GM21360 (cell line): Measurements from ENCODE around the gene RAB12.
A peak's percentile ranks its signal among the peaks of the same experiment; 100 is the strongest.
"Not testable (repeated sequence)": the region's sequence is repeated elsewhere in the genome, so short reads cannot be mapped to it uniquely, and the experiment has no call there.

Source experiments
- ATAC-seq: cut with Tn5 transposase; IDR thresholded peaks from one replicate; pipeline ENCODE4 v1.9.1; 2021; ENCODE audit warnings: mild to moderate bottlenecking, moderate library complexity; ENCODE audit not compliant: unreplicated experiment

Gene RAB12

DNA sequence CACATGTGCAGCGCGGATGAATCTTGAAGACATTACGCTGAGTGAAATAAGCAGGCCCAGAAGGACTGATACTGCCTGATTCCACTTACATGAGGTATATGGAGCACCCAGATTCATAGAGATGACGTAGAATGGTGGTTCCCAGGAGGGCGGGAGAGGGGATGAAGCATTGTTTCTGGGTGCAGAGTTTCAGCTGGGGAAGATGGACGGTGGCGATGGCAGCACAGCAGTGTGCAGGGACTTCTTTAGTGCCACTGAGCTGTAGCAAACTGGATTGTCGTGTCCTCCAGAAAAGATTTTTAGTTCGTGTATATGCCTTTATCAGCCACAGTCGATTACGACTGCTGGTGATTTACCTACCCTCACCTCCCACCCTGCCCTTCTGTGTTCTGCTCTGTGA lies 30.5 kb downstream of the RAB12 start:
- no peak for ATAC-seq

DNA sequence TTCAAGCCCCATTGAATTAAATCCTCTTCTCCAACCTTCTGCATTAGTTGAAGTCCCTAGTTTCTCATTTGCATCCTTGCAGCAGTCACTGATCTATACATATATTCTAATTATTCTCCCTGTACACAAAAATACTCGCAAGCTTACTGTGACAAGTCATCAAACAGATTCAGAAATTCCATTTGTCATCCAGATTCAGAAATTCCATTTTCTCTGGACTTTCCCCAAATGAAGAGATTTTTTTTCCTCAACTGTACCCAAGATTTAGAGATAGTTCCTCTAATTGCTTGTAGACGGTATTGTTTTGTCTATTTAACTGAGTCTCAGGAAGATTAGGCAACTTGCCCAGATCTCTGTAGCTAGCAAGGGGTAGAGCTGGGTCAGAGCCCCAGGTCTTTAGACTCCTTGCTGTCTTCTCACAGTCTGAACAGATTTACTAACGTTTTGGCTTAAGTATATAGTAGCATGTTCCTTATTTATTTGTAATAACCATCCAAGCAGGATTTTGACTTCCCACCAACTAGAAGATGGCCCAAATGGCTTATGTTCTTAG lies 34.2 kb downstream of the RAB12 start:
- ATAC-seq: no peak

DNA sequence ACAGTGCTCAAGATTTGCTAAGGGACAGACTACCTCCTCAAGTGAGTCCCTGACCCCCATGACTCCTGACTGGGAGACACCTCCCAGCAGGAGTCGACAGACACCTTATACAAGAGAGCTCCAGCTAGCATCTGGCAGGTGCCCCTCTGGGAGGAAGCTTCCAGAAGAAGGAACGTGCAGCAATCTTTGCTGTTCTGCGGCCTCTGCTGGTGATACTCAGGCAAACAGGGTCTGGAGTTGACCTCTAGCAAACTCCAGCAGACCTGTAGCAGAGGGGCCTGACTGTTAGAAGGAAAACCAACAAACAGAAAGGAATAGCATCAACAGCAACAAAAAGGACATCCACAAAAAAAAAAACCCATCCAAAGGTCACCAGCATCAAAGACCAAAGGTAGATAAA lies 38.1 kb downstream of the RAB12 start:
- ATAC-seq: not testable (repeated sequence)

DNA sequence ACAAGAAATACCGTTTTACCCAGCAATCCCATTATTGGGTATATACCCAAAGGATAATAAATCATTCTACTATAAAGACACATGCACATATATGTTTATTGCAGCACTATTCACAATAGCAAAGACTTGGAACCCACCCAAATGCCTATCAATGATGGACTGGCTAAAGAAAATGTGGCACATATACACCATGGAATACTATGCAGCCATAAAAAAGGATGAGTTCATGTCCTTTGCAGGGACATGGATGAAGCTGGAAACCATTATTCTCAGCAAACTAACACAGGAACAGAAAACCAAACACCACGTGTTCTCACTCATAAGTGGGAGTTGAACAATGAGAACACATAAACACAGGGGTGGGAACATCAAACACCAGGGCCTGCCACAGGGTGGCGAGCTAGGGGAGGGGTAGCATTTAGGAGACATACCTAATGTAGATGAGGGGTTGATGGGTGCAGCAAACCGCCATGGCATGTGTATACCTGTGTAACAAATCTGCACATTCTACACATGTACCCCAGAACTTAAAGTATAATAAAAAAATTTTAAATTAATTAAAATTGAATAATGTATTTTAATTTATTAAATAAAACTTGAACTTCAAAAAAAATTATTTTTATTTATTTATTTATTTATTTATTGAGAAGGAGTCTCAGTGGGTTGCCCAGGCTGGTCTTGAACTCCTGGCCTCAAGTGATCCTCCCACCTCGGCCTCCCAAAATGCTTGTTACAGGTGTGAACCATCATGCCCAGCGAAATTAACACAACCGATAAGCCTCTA lies 42.4 kb downstream of the RAB12 start:
- ATAC-seq: not testable (repeated sequence)

DNA sequence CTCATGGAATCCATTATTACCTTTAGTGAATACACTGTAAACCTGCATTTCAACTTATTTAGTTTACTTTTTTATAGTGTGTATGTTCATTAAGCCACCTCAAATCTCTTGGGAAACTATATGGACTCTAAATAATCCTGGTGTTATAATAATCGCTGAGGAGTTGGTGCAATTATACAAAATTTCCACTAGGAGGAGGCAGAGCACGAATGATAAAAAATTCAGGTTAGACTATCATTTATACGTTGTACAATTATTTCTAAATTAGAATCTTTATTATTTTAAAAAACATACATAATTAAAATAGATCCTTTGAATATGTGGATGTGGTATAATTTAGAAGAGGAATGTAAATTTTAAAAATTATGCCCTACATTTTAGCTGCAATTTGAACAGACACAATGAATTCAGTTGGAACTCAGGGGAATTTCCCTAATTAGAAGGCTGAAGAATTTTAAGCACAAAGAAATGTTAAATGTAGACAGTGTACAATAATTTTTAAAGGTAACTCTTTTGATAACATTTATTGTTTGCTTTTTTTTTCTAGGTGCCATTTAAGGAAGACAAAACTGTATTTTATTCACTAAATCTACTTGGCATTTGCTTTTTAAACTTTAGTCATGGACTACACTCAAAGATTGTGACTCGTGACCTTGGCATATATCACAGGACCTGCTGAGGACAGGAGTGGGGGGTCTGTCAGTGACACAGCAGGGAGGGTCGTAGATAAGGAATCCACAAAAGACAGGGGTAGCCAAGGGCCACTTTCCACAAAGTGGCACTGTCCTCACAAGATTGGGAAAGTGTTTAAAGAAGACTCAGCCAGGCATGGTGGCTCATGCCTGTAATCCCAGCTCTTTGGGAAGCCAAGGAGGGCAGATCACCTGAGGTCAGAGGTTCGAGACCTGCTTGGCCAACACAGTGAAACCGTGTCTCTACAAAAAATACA lies 45.5 kb downstream of the RAB12 start:
- no peak for ATAC-seq

DNA sequence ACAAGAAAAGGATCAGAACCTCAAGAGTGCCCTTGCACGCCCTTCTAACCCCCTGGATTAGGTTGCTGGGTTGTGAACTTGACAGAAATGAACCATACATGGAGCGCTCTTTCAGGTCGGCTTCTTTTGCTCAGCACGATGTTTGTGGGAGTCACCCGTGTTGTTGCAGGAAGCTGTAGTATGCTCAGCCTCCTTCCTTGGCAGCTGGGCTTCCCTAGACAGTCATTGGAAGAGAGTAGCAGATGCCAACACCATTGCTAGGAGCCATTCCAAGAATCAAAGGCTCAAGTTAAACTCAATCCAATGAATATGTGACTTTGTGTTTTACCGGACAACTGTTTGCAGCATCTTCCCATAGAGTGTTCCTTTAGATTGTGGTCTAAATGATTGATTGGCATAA lies 47.0 kb downstream of the RAB12 start:
- no peak for ATAC-seq

DNA sequence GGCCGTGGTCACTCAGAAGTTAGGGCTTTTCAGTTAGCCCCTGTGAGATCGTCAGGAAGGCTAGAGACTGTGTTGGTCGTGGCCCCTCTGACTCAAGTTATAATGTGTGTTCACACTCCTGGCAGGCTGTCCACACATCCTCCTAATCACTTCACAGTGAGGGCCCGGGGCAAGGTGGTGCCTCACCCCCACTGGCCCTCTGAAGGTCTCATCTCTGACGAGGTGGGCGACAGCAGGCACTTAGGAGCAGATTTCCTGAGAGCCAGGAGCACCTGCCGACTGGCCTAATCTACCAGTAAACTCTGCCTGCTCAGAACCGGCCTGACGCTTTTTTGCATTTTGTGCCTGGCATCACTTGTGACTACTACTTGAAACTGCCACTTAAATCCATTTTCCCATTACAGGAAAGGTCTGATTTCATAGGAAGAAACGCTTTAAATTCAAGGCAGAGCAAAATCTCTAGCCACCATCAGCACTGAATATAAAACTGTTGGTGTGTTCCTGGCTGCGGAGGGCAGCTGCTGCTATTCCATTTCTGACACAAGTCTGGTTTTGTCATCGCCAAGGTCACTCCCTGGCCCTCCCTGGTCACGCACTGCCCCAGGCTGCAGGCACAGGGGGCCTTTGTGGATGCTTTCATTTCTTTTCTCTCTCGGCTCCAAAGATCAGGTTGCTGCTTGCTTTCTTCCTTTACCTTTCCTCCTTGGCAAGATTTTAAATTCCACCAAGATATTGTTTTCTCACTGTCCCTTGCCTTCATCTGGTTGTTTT lies 48.0 kb downstream of the RAB12 start:
- ATAC-seq: no peak

DNA sequence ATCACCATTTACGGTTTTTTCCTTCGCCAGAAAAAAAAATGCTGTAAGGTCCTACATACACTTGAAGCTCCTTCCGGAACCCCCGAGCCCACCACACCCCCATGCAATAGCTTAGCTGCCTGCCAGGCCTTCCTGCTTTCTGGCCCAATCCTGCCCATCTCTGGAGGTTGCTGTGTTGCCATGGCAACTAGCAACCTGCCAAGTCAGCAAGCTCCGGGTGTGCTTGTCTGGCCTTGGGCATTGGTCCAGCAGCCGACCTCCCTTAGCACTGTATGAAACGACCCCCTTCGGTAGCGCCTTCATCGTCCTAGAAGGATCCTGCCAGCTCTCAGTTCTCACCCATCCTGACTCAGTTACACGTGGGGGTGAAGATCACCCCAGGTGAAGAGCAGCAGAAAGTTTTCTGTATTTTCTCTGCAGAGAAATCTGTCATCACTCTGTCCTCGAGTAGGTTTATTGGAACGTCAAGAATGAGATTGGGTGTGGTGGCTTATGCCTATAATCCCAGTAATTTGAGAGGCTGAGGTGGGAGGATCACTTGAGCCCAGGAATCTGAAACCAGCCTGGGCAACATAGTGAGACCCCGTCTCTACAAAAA lies 48.7 kb downstream of the RAB12 start:
- no peak for ATAC-seq

DNA sequence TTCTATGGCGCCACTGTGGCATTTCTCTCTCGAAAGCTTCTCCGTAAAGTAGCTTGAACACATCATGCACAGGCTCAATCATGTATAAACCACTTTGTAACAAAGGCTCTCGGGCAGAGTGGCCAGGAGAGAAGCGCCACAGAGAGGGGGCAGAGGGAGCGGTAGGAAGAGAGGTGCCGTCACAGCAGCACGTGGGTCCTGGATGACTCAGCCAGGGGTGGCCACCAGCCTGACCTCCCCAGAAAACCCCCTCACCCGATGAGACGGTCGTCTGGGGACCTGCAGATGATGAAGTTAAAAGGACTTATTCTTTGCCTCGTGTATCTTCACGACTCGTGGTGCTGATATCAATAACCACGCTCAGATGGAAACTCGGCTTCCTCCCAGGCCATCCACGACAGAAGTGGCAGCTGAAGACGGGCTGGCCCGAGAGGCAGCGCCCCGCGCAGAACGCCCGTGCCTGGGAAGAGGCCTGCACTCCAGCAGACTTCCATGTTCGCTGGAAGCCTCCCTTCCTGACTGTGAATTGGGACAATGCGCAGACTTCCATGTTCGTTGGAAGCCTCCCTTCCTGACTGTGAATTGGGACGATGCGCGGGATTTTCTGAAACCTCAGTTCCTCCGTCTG lies 49.7 kb downstream of the RAB12 start:
- ATAC-seq: no peak

DNA sequence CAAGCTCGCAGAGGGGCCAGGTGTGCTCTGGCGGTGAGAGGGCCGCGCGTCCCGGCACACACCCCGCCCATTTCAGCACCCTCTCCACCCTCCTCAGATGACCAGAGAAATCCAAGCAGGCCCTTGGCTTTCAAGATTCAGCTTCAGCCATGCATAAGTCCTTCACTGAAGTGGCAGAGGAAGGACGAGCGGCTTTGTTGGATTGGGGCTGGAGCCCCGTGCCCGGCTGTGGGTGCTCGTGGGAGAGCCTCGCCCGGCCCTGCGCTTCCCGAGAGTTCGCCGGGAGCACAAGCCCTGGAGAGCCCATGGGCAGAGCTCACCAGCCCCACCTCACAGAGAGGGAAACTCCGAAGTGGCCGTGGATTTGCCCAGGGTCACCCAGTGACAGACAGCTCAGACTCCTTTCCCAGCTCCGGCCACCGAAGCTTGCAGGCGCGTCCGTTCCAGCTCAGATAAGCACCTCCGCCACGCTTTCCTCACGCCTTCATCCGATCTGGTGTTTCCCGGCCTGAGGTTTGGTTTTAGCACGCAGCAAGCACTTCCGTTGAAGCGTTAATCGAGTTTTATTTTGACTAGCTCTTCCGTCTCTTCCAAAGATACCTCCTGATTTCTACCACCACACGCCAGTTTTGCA lies 50.5 kb downstream of the RAB12 start:
- ATAC-seq: no peak

DNA sequence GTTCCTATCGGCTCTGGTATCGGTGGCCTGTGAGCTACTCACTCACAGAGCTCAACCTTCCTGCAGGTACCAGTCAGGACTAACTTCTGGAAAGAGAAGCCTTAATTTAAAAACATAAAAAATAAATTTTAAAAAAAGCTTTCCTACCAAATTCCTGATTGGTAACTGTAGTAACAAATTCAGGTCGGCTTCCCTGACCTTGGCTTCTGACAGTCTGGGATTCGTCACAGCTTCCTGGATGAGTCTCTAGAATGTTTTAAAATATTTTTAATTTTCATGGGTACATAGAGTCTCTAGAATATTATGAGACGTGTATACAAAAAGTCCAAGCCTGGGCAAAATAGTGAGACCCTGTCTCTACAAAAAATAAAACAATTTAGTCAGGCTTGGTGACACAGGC lies 51.1 kb downstream of the RAB12 start:
- no peak for ATAC-seq

DNA sequence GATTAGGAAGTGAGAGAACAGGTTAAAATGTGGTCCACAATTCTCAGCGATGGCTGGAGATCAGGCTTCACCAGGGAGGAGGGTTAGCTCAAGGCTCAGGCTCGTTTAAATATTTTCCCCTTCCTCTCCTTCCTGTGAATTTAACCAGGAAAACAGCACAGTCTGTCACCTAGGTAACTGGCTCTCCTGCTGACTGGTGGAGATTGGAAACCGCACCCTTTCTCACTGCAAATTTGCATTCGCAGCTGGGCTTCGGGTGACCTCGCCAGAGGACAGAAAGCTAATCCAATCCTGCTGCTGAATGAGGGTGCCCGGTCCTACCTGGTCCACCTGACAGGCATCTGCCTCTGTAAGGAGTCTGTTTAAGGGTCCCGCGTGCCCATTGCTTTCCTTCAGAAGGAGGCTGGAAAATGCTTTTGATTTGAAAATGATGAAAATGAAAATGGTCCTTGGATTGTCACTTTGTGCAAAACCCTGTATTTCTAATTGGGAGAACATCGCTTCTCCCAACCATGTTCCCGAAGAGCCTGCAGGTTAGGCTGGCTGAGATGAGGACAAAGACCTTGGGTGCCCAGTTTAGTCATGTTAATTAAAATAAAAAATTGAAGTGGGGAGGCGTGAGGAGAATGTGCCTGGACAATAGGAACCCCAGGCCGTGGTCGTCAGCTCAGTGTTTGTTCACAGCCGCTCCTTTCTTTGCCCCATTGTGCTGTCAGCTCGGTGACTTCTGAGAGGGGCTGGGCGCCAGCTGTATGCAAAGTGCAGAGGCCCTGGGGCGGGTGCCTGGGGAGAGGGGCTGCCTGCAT lies 52.7 kb downstream of the RAB12 start:
- ATAC-seq: no peak

DNA sequence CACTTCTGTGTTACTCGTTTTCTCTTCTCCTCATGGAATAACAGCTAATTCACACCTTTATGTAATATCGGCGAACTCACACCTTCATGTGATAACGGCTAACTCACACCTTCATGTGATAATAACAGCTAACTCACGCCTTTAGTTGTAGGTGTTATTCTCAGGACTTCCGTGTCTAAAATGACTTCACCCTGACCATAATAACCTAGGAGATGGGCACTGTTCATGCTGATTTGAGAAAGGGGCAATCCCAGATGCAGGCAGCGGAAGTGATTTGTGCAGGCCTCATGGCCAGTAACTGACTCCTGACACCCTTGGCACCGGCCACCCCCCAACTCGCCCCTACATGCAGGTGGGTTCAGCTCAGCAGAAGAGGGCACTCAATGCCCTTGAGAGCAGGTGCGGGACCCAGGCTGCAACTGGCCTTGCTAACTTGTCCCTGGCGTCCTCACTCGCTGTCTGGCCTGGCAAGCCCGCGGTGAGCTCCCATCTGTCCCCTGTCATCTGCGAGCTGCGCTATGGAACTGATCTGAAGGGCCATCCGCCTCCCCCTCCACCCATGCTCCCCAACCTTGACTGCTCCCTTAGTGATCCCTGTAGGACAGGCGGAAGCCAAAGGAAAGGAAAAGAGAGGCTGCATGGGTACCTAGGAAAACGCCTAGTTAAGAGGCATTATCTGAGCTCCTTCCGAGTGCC lies 53.5 kb downstream of the RAB12 start:
- no peak for ATAC-seq

DNA sequence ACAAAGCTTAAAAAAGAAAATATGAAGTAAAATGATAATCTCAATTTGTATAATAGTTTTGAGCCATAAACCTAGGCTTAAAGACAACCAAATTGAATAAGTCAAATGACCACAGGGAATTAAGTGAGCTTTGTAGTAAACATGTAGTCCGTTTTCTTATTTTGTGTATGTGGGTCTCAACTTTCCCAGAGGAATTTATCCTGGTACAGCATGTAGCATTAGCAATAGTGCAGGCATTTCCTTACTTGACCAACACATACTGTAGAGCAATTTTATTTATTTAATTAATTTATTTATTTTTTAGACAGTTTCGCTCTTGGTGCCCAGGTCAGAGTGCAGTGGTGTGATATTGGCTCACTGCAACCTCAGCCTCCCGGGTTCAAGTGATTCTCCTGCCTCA lies 58.6 kb downstream of the RAB12 start:
- no peak for ATAC-seq

DNA sequence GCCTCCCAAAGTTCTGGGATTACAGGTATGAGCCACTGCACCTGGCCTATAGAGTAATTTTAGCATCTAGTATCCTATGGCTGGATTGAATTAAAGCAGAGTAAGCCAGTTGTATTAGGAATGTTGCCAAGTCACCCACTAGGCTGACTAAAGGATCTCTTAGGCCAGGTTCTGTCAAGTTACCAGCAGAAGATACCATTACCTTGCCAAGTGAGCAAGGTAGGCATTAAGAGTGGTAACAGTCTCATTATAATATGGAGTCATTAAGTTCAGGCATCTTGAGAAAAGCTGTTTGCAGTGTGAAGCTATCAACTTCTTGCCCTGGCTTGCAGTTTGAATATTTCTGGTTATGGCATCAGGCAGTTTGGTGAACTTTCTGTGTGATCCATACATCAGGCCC lies 59.1 kb downstream of the RAB12 start:
- ATAC-seq: no peak

DNA sequence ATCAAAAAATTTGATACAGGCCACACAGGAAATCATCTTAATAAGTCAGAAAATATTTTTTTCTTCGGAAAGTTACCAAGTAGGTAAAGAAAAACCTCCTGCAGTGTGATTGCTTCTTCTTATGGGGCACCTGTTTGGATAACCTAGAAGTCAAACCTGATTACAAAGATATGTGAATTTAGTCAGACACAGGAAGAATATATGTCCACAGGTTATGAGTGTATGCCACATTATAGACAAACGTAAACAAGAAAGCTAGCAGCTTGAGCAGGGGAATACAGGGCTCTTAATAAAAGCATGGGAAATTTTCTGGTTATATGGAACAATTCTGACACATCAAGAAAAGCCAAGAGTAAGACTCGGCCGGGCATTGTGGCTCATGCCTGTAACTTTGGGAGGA lies 60.3 kb downstream of the RAB12 start:
- ATAC-seq: no peak

DNA sequence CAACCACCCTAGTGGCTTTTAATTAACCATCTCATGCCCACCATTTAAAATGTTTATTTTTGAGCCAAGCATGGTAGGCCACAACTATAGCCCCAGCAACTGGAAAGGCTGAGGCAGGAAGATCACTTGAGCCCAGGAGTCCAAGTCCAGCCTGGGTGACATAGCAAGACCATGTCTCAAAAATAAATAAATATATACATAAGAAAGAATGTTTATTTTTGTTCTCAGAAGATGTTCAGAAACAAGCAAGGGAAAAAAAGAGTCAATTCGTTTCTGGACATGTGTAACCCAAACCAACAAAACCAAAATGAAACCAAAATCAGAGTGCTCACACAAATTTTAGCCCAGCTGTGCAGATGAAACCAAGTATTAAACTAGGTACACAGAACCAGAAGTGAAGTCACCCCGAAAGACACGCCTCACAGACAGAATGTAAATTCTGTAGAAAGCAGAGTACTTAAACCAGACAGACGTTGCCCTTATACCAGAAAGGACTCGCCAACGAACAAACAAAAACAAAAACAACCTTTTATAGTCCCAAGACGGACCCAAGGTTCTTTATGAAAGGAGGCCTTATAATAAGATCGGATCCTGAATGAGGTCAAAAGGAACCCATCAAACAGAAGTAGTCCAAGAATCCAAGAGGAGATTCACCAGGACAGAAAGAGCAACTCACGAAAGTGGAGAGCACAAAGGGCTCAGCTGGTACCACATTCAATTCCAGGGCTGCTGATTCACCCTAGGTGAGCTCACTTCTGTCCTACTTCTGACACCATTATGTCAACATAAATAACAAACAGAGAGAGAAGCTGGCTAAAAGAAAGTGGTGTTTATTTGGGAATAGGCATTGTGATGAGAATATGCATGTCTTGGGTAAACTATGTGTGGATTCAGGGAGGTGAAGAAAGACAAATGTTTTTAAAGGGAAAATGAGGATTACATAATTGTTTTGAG lies 64.3 kb downstream of the RAB12 start:
- peak; percentile 68 for ATAC-seq
